Measurements from ENCODE around the gene ME2.
"Not testable (repeated sequence)": the region's sequence is repeated elsewhere in the genome, so short reads cannot be mapped to it uniquely, and the experiment has no call there.

ME2 gene

GRCh38 chr18:50857694-50858093 is 21.2 kb upstream of the ME2 start:
- DNase-seq (ENCODE audit: low read depth, low spot score): no peak
- H3K4me3 ChIP-seq (ENCODE audit: low read length): no peak overlapping the region

DNA sequence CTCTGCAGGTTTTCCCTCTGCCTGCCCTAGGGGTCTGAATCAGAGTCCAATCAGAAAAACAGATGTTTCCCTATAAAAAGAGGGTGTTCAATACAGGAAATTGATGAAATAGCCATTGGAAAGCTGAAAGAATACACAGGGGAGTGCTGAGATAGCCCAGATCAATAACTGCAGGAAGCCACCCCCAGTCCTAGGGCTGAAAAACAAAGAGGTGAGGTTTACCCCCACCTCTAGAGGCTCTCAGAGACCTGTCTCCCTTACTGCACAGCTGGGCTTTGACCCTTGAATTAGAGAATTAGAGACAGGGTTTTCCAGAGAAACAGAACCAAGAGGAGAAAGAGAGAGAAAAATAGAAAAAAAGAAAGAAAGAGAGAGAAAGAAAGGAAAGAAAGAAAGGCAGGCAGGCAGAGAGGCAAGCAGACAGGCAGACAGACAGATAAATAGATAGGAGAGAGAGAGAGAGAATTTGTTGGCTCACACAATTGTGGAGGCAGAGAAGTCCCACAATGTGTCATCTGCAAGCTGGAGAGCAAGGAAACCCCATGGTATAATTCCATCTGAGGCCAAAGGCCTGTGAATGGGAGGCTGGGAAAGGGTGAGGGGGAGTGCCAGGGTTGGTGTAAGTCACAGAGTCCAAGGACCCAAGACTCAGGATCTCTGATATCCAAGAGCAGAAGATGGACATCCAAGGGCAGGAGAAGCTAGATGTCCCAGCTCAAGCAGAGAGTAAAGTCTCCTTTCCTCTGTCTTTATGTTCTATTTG is 18.9 kb upstream of the ME2 start:
- DNase-seq (ENCODE audit: low read depth, low spot score): no peak

DNA sequence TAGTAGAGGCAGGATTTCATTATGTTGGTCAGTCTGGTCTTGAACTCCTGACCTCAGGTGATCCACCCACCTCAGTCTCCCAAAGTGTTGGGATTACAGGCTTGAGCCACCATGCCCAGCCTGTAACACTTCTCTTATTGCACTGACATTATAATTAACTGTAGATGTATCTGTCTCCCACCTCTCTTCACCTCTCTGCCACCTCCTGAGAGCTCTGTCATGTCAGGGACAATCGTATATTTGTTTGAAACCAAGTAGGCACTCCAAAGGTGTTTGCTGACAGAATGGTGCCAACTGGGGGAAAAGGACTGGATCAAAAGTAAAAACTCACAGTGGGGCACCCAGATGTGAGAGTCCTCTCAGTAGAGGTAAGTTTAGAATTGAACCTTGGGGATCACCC is 17.3 kb upstream of the ME2 start:
- DNase-seq (ENCODE audit: low read depth, low spot score): no peak
- H3K4me3 ChIP-seq (ENCODE audit: low read length): no peak overlapping the region

More for the DNA sequence above, 18.9 kb upstream of the ME2 start:
- H3K4me3 ChIP-seq (ENCODE audit: low read length): no peak overlapping the region

DNA sequence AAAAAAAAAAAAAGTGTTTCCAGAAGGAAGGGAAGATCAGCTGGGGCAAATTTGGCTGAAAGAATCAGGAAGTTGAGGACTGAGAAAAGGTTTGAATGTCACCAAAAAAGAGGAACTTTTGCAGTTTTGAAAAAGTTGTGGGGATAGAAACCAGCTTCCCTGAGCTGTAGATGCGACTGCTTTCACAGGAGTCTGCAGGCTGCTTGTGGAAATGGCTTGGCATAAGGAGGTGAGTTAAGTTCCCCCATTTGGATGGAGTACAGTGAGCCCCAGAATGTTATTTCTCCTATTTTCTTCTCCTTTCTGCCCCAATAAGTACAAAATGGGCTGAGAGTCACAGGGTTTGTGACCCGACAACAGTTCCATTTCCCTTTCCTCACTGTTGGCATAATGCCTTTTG is 16.5 kb upstream of the ME2 start:
- no peak for DNase-seq (ENCODE audit: low read depth, low spot score)
- H3K4me3 ChIP-seq (ENCODE audit: low read length): no peak overlapping the region

GRCh38 chr18:50863840-50864375 is 15.0 kb upstream of the ME2 start:
- no peak for DNase-seq (ENCODE audit: low read depth, low spot score)
- H3K4me3 ChIP-seq (ENCODE audit: low read length): no peak overlapping the region

DNA sequence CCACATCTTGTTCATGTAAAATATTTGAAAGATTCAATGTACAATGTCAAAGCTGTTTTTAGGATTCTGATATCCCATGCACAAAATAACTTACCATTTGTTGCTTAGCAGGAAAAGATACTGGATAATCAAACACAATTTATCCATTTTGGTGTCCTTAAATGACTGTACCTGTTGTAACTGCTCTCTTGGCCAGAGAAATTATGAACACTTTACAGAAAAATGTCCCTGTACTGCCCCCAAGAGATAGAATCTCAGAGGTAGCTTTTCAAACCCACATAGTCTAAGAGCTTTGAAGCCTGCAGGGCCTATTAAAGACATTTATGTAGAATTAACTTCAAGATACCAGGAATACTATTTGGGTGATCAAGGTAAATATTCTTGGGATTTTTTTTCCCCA is 12.2 kb upstream of the ME2 start:
- DNase-seq (ENCODE audit: low read depth, low spot score): no peak
- H3K4me3 ChIP-seq (ENCODE audit: low read length): no peak overlapping the region

DNA sequence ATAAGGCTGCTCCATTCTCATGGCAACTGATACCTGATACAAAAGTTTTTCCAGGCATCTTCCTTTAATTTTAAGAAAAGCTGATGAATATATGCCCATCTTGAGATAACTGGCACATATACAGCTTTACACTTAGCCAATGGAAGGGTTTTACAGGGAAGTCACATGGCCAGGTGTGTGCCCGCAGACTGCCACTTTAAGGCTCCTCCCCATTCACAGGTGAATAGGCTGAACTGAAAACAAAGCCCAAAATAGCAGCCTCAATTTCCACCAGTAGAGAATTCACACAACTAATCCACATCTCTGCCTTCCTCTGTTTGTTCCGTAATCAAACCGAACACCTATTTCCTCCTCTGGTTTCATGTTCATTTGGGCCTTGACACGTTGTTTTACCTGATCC is 9.8 kb upstream of the ME2 start:
- DNase-seq (ENCODE audit: low read depth, low spot score): no peak

DNA sequence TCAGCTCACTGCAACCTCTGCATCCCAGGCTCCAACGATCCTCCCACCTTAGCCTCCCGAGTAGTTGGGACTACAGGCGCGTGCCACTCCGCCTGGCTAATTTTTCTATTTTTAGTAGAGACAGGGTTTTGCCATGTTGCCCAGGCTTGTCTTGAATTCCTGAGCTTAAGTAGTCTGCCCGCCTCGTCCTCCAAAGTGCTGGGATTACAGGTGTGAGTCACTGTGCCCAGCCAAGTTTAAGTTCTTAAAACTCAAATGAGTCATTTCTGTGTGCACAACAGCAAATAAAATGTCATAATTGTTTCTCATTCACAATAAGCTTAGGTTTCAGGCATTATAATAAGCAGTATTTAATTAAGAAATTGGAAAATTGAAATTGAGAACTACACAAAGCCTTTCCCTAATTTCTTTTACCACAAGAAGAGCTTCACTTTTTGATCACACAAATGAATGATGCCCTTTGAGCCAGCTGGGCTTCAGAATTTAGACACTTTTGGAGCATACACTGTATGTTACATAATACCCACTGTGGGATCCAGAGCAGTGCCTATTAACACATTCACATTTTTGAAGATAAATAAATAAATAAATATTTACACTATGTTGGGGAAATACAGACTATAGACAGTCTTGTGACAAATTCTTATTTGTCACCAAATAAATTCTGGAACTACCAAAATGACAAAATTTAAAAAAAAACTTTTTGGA is 8.6 kb upstream of the ME2 start:
- no peak for DNase-seq (ENCODE audit: low read depth, low spot score)
- no peak overlapping the region for H3K4me3 ChIP-seq (ENCODE audit: low read length)

More for the DNA sequence above, 9.8 kb upstream of the ME2 start:
- H3K4me3 ChIP-seq (ENCODE audit: low read length): no peak overlapping the region

GRCh38 chr18:50871846-50872245 is 7.1 kb upstream of the ME2 start:
- no peak for DNase-seq (ENCODE audit: low read depth, low spot score)
- H3K4me3 ChIP-seq (ENCODE audit: low read length): no peak overlapping the region

GRCh38 chr18:50875966-50876536 is 2.9 kb upstream of the ME2 start:
- H3K4me3 ChIP-seq (ENCODE audit: low read length): no peak overlapping the region

DNA sequence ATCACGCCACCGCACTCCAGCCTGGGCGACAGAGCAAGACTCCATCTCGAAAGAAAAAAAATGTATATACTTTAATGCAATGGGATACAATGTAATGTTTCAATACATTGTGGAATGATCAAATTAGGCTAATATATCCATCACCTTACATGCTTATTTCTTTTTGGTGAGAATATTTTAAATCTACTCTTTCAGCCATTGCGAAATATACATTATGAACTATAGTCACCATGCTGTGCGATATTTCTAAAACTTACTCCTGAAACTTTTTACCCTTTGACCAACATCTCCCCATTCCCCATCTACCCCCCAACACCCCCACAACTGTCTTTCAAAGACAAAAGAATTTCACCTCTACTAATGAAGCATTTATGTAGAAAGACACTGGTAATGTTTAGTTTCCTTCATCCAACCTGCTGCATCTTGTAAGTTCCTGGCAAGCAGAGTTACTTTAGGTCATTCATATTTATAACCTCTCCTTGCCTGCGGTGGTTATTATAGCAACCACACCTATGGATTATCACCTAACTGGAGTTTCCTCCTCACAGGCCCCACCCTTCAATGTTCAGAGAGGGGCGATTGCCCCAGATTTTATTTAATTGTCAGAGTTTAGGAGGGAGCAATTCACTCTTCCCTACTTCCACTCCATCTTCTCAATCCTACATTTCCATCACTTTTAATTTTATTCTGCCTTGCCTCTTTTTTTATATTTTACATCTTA is 1.2 kb upstream of the ME2 start:
- peak overlapping the region; percentile 62 for H3K4me3 ChIP-seq (ENCODE audit: low read length)
- DNase-seq (ENCODE audit: low read depth, low spot score): no peak

More at GRCh38 chr18:50875966-50876536, 2.9 kb upstream of the ME2 start:
- no peak for DNase-seq (ENCODE audit: low read depth, low spot score)

DNA sequence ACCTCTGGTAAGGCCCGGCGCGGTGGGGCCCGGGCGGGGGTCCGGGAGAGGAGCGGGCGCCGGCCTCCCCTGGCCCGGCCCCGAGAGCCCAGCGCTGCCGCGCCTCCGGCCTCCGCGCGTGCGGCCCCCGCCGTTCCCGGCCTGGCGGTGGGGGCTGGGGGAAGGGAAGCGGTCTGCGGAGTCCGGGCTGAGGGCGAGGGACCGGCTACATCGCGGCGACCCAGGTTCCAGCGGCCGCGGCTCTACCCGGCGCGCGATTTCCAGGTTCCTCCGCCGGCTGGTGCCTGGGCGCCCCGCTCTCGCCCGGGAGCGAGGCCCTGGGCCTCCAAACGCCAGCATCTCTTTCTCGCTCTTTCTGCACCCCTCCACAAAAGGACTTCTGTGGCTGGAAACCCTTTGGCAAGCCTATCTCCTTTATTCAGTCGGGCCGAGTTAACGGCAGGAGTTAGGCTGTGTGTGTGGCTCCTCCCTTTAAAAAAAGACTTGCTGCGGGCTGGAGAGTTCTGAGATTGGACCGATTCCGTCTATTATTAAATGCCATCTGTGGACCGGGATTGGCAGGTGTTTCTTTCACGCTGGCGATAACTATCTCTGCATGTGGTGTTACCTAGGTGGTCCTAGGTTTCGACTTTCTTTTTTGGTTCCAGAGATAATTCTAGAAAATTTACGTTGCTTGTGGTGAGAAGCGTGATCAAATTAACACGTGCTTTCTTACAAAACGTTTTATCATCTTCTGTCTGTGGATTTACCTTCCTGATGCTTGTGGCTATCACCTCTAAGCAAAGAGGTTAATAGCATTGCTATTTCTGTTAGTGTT is 592 bp downstream of the ME2 start:
- peak; percentile 31 for DNase-seq (ENCODE audit: low read depth, low spot score)

DNA sequence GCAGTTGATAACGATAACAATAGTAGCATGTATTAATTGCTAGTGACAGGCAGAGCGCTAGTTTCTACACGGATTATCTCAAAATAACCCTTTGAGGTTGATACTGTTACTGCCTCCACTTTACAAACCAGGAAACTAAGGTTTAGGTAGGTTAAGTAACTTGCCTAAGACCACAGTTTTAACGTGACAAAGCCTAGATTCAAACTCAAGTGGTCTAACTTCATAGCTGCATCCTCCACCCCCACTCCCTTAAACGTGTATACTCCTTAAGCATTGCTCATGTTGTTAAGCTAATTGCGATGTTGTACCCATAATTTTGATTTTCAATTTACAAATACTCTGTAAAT is 1.2 kb downstream of the ME2 start:
- H3K4me3 ChIP-seq (ENCODE audit: low read length): peak overlapping the region; percentile 62
- DNase-seq (ENCODE audit: low read depth, low spot score): peak; percentile 35

More for the DNA sequence above, 592 bp downstream of the ME2 start:
- H3K4me3 ChIP-seq (ENCODE audit: low read length): peak overlapping the region; percentile 62

DNA sequence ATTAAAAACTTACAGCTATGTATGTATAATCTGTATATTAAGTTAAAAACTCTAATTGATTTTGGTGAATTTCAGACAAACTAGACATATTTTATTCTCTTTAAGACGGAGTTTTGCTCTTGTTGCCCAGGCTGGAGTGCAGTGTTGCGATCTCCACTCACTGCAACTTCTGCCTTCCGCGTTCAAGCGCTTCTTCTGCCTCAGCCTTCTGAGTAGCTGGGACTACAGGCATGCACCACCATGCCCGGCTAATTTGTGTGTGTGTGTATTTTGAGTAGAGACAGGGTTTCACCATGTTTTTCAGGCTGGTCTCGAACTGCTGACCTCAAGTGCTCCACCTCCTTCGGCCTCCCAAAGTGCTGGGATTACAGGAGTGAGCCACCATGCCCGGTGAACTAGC is 2.0 kb downstream of the ME2 start:
- not testable (repeated sequence) for DNase-seq (ENCODE audit: low read depth, low spot score); H3K4me3 ChIP-seq (ENCODE audit: low read length)

DNA sequence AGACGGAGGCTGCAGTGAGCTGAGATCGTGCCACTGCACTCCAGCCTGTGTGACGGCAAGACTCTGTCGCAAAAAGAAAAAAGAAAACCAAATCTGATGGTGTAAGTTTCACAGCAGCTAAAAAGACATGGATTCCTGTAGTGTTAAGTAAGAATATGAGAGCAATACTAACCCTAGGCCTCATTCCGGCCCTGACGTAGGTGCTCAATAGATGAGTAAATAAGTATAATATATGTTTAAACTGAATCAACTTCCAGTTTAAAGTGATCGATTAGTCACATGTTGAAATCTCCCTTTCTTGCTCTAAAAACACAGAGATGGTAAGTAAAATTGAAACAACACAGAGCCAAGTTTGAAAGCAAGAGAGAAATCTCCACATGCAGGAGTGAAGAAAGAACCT is 8.0 kb downstream of the ME2 start:
- no peak for DNase-seq (ENCODE audit: low read depth, low spot score)
- H3K4me3 ChIP-seq (ENCODE audit: low read length): no peak overlapping the region

GRCh38 chr18:50895350-50896045 is 16.6 kb downstream of the ME2 start:
- no peak overlapping the region for H3K4me3 ChIP-seq (ENCODE audit: low read length)
- no peak for DNase-seq (ENCODE audit: low read depth, low spot score)

- DNase-seq (ENCODE audit: low read depth, low spot score): no peak
- no peak overlapping the region for H3K4me3 ChIP-seq (ENCODE audit: low read length)
Measured at GRCh38 chr18:50896093-50896492, 17.2 kb downstream of the ME2 start.

DNA sequence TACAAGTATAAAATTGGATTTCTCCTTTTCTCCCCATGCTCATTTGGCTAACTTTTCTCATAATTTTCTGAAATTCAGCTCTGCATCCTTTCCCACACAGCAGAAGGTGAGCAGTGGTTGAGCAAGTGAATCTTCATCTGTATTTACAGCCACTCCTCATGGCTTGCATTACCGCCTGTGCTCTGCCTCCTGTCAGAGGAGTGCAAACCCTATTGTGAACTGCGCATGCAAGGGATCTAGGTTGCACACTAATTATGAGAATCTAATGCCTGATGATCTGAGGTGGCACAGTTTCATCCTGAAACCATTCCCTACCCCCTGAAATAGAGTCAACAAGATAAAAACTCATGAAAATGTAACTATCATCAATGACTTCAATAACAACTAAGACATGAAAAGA is 20.0 kb downstream of the ME2 start:
- DNase-seq (ENCODE audit: low read depth, low spot score): no peak
- H3K4me3 ChIP-seq (ENCODE audit: low read length): no peak overlapping the region

Measured in Jurkat, Clone E6-1 (cell line).